ACHN (cell line): ENCODE measurements around the gene CENPP.
"Not testable (repeated sequence)": the region's sequence is repeated elsewhere in the genome, so short reads cannot be mapped to it uniquely, and the experiment has no call there.

Source experiments
- DNase-seq: peaks from one replicate; pipeline ENCODE4 v3.0.0-alpha.2; 2015
- in situ Hi-C: cut with HindIII; loops from 2 replicates; pipeline ENCODE4 v1.10.0; 2017; ENCODE audit warnings: low sequenced_read_pairs, low pct_ligation_motif_present, low pct_unique_long_range_greater_than_20kb

CENPP gene

DNA sequence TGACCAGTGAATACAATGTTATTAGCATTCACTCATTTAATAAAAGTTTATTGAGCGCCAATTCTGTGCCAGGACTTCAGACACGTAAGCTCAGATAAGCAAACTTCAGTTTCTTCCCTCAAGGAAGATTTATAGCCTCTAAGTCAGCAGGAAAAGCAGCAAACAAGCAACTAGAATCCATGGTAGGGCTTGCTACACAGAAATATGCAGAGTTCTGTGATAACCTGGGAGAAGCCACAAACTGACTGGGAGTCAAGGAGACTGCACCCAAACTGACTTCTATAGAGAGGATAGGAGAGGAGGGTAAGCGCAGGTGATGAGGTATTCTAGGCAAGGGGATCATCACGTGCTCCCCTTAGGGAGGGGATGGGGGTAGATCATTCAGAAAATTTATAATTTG is 80.1 kb downstream of the CENPP start:
- in situ Hi-C loops: no loop called here
- DNase-seq: no peak

- in situ Hi-C loops: no loop called here
- no peak for DNase-seq
These were observed 80.7 kb downstream of the CENPP start for GRCh38 chr9:92406477-92406876.

GRCh38 chr9:92407818-92408217 is 82.1 kb downstream of the CENPP start:
- in situ Hi-C loops: no loop called here
- DNase-seq: no peak

DNA sequence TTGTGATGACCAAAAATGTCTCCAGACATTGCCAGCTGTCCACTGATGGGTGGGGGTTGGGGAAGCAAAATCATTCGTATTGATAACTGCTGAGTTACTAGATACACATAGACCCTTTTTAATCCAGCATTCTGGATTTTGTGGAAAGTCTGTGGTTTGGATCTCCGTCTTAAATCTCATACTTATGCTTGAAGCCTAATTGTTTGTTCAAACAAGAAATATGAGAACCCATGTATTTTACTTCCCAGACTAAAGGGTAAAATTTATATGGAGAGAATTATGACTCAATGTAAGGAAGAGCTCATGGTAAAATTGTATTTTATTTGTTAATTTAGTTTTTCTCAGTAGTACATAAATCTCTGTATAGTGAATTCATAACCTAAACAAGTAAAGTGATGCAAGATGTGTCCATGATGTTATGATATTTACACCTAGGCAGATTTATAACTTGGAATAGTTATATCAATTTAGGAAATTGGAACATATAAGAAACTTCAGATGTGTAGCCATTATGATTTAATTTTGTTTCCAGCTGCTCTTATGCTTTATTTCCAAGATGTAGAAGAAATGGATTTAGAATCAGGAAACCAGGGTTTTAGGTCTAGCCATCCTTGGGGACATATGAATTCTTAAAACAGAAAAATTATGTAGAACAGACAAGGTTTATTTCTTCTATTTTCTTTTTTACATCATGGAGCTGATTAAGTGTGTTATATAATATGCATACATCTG is 83.2 kb downstream of the CENPP start:
- no peak for DNase-seq
- in situ Hi-C loops: no loop called here

DNA sequence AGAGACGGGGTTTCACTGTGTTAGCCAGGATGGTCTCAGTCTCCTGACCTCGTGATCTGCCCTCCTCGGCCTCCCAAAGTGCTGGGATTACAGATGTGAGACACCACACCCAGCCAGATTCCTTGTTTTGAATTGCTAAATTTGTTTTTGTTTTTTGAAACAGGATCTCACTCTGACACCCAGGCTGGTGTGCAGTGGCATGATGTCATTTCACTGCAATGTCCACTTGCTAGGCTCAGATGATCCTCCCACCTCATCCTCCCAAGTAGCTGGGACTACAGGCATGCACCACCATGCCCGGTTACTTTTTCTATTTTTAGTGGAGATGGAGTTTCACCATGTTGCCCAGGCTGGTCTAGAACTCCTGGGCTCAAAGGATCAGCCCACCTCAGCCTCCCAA is 85.4 kb downstream of the CENPP start:
- in situ Hi-C loops, DNase-seq: not testable (repeated sequence)

DNA sequence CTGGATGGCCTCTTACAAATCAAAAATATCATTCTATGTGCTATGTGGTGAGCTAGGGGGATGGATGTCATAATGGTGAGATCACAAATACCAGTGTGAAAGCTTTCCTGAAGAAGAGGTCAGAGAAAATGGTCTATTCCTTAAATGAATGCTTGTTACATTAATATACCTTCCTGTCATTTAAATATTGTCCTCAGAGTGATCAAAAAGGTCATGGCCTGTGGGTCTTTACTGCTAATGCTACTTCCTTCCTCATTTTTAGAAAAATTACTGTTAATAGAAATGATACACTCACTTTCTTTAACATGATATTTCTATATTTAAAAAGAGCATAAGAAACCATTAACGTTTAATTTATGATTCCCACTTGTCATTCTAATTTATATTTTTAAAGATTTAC is 88.8 kb downstream of the CENPP start:
- DNase-seq: no peak
- in situ Hi-C loops: no loop called here

DNA sequence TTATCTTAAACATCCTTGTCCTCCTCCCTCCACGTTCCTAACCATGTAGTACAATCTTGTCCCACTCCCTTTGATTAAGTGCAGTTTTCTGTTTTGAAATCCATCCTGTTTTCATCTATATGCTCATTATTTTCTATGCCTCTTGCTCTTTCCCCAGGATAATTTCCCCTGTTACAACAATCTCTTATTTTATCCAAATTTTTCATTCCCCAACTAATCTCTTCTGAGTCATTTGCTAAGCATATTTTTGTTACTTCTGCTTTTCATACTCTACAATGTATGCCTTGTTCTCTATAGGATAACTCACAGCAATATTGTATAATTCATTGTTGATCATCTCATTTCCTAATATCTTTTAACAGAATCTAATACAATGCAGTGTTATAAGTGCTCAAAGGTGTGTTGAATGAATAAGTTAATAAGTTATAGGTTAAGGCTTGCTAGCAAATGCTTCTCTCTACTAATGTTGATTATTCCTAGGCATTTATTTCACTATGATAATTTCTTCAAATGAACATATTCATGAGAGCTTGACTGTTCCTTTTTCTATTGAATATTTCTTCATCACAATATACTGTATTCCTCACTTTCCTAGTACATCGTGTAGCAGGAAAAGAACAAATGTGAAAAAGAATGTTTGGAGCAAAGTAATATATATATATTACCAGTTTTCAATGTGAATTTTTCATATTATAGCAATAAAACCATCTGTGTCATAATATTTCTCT is 97.0 kb downstream of the CENPP start:
- in situ Hi-C loops: no loop called here
- DNase-seq: no peak

DNA sequence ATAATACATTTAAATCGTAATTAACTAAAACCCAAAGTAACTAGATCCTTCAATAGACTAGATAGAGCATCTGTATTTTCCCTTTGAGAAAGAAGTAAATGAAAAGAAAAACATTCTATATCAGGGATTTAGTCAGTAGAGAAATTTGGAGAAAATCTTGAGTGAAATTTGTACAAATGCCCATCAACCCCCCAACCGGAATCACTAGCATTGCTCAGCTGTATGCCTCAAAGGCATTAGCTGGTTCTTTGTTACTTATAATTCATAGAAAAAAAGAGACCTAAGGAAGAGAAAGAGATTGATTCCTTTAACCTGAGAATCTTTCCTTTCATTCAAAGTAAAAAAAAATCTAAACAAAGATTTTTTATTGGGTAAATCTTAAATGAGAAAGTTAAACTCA is 97.9 kb downstream of the CENPP start:
- no peak for DNase-seq
- in situ Hi-C loops: no loop called here

DNA sequence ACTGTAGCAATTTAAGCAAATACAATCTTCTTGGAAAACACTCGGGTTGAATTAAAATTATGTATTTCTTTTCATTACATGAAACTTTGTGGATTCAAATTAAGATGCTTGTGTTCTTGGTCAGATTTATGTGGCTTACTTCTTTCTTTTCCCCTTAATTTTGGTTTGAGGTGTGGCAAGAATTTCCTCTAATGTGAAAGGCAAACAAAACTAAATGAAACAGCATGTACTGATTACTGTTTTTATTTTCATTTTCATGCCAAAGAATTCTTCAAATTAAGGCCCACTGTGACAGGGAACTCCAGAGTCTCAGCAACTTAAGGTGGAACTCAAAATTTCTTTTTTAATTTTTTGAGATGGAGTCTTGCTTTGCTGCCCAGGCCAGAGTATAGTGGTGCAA is 98.6 kb downstream of the CENPP start, which contains the start of gene OMD:
Gene OMD (minus strand): TSS at position 132 of the 400 bp plus-strand sequence. CDS start 6,913 bp downstream, outside the sequence.
- no peak for DNase-seq
- in situ Hi-C loops: no loop called here

GRCh38 chr9:92425474-92425873 is 99.7 kb downstream of the CENPP start:
- DNase-seq: no peak
- in situ Hi-C loops: no loop called here

DNA sequence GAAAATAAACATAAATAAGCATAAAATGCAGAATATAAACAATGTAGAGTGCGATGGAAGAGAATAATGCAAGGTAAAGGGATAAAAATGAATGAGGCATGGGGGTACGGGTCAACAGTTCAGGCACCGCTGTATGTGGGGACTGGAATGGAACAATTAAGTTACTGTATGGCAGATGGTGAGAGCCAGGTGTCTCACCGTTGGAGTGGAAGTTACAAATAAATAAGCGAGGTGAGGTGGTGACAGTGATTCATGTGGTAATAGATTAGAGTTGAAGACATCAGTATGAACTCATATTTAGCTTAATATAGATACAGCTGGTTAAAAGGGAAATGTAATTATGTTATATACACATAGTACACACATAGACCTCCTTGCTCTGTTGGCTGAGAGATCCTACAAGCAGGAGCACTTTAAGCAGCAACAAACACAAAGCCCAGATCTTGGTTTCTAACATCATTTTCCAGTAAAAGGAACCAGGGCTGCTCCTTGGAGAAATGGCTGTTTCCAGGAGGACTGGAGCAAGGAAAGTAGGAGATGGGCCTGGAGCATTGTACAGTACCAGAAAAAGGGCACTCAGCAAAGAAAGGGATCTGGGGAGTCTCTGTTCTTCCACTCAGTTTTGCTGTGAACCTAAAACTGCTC is 100.9 kb downstream of the CENPP start:
- no peak for DNase-seq
- in situ Hi-C loops: no loop called here

GRCh38 chr9:92429836-92430235 is 104.1 kb downstream of the CENPP start:
- no peak for DNase-seq
- in situ Hi-C loops: no loop called here

- in situ Hi-C loops: no loop called here
- no peak for DNase-seq
These were observed 106.6 kb downstream of the CENPP start for GRCh38 chr9:92432350-92432749.

DNA sequence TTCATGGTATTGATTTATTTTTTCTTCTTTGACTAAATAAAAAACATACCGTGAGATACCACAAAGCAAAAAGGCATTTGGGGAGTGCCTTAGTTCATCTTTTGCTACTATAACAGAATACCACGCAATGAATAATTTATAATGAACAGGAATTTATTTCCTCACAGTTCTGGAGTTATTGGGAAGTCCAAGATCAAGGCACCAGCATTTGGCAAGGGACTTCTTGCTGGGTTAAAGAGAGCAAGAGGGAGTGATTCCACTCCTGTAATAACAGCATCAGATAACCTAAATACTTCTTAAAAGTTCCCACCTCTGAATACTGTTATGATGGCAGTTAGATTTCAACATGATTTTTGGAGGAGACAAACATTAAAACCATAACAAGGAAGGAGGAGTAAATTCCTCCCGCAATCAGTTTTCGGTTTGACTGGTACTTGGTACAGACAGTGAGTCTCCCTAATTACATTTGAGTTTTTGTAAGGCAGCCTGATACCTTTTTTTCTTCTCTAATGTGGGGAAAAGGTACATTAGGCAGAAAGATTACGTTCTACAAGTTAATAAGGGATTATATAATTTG is 107.3 kb downstream of the CENPP start:
- no peak for DNase-seq
- in situ Hi-C loops: no loop called here

GRCh38 chr9:92435263-92435662 is 109.5 kb downstream of the CENPP start:
- DNase-seq: no peak
- in situ Hi-C loops: no loop called here

DNA sequence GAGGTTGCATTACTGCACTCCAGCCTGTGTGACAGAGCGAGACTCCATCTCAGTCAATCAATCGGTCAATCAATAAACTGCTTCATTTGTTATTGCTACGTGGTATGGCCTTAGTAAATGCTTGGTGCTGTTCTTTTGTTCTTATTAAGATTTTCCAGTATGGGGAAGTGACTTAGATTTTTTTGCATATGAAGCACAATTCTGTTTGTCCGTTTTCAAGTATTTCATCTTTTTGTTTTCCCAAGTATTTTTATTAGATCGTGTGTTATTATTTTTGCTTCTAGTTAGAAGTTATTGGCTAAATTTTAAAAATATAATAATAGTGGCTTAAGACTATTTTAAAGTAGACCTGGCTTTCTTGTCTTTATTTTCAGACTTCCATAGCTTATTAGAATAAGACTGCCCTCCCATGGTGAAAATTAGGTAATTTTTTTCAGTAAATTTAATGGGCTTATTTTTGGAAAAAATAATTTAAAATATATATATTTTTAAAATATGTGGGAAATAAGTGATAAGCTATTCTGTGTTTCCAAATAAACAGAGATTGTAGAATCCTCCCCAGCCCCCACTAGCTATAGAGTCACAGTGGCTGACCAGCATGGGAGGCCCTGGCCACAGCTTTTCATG is 113.3 kb downstream of the CENPP start:
- in situ Hi-C loops: no loop called here

DNA sequence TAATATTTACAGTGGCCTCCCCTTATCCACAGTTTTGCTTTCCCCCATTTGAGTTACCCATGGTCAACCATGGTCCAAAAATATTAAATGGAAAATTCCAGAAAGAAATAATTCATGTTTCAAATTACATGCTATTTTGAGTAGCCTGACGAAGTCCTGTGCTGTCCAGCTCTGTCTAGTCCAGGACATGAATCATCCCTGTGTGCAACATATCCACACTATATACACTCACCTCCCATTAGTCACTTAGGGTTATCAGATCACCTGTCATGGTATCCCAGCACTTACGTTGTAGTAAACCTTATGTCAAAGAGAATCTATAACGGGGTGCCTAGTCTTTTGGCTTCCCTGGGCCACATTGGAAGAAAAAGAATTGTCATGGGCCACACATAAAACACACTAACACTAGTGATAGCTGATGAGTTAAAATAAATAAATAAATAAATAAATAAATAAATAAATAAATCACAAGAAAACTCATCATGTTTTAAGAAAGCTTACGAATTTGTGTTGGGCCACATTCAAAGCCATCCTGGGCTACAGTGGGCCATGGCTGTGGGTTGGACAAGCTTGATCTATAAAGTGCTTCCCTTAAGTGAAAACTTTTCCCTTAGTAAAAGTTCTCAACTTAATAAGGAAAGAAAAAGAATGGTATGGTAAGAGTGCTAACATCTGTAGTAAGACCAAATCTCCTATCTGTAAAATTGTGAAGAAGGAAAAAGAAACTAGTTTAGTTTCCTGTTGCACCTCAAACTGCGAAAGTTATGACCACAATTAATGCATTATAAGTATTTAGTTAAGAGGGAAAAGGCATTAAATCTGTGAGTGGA is 114.4 kb downstream of the CENPP start:
- in situ Hi-C loops: no loop called here

More for the DNA sequence above, 113.3 kb downstream of the CENPP start:
- DNase-seq: peak; percentile 23

GRCh38 chr9:92440751-92441046 is 114.9 kb downstream of the CENPP start:
- in situ Hi-C loops: no loop called here
- DNase-seq: no peak

More for the DNA sequence above, 114.4 kb downstream of the CENPP start:
- no peak for DNase-seq
